Skin of body (tissue), 2 donors: Measurements from ENCODE around the gene RECQL5. TPM values are rescaled to one million over a fixed set of nuclear protein-coding genes. Genes with fewer than 3 reads are reported as not detected.

Source experiments
- DNase-seq: peaks from one replicate; lab custom pipeline; 2025; lab: John Stamatoyannopoulos, UW
- total RNA-seq: library from RNA; depleted of rRNA; stranded (reverse); fragments of >200 nt; gene quantifications from one replicate; pipeline ENCODE4 v1.2.3, GENCODE V29; 2014

Gene RECQL5
- total RNA-seq, 1 donor from 2014 or later, result 22.3 TPM

DNA sequence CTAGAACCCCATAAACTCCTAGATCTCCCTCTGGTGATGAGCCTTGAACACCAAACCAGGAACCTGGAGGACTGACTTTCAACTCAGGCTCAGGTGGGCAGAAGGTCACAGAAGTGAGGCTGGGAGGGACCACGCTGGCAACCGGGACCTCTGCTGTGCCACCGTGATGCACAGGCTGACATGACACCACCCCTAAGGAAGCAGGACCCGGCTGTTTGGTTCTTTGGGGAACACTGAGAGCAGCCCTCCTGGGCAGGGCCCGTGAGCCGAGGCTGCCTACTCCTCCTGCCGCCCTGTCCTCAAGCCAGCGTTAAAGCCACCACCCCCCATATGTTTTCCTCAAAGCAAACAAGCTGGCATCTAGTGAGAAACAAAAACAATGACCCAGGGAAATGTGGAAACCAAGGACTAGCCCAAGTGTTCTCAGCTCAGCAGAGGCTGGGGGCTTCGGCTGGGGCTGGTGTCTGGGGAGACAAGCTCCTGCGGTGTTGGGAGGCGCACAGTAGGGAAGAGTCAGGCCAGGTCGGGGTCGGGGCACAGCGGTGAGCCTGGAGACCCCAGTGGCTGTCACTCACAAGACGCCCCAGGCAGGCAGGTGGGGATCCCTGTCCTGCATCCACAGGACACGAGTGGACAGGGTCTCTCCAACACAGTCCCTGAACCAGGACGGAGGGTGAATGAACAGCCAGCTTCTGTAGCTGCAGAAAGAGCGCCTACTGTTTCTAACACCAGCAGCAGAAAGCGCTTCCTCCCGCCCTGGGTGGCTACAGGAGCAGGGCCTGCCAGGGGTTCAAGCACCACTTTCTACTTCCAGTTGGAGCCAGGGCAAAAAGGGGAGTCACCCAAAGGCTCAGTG, 32.0 kb downstream of the RECQL5 start:
- DNase-seq, result no peak

DNA sequence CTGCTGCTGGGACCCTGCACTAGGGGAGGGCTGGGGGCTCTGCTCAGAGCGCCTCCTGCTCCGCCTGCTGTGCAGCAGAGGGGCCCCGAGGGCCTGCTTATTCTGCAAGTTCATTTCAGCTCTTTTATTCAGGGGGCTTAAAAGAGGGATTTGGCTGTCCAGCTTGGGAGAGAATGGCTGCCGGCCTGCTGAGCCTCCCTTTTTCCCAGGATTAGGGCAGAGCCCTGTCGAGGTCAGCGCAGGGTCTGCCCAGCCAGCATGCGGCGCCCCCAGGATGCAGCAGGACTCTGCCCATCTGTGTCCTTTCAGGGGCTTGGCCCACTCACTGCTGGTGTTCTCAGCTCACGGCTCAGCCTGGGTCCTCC, 32.6 kb downstream of the RECQL5 start:
- no peak for DNase-seq

DNA sequence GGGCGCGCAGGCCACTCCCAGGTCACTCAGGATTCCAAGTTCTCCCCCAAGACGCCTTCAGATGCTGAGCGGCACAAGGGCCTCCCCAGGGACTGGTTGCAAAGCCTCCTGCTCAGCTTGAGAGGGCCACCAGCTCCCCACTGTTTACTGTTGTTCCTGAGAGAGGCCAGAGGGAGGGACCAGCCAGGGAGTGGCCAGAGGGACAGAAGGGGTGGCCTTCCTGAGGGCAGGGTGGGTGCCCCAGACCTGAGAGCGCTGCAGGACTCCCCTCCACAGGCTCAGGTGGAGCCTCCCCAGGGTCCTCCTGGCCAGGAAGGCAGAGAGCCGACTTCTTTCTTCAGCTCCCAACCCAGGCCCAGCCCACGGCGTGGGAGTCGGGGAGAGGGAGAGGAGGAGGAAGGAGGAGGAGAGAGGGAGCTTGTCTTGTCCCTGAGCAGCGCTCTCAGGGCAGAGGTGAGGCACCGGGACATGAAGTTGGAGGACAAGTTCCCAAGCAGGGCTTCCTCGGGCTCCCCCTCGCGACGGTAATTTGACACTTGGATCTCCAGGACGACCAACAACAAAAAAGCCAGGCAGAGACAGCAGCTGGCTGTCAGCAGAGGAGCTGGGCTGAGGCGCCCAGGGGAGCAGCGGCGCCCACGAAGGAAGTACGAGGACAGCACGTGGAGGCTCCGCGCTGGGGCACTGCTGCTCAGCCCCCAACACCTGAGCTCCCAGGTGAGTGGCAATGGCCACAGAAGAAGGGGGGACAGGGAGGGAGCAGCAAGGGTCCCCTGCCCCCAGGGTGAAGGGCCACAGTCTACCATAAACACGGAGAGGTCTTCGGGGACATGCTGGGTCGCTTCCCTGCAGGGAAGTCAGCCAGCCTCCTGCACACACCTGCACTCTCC, 33.2 kb downstream of the RECQL5 start:
- DNase-seq, result peak; percentile 91

DNA sequence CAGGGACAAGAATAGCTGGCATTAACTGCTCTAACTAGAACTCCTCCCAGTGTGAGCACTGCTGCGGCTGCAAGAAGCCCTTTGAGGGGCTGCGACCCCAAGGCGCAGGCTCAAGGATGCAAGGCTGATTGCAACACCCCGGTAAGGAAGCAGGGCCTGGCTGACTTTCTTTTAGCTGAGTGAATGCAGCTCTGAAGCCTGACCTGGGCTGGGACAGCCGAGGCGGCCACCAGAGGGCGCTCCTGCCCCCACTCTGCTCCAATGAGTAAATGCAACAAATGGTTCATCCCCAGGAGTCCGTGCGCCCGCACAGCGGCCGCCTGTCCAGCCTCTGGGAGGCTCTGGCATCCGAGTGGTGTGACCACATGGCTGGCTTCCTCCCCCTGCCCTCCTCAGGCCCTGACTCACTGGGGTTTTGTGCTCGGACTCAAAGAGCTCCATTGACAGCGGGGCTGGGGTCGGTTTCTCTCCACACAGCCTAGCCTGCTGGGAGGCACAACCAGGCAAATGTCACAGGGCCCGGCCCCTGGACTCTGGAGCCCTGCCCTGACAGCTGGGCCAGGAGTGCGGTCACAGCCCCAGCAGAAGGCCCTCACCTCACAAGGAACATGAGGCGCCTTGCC, 34.0 kb downstream of the RECQL5 start, which contains the start of gene SMIM5:
TSS of gene SMIM5 (plus strand) at position 572 of the 623 bp plus-strand sequence. CDS start 6,768 bp downstream, outside the sequence.
- peak; percentile 57 for DNase-seq

- DNase-seq, result no peak
Measured at GRCh38 chr17:75632428-75632827, 34.5 kb downstream of the RECQL5 start.

- no peak for DNase-seq
Measured at GRCh38 chr17:75631353-75631752, 35.6 kb downstream of the RECQL5 start.

- no peak for DNase-seq
Measured at GRCh38 chr17:75630071-75630917, 36.7 kb downstream of the RECQL5 start.

DNA sequence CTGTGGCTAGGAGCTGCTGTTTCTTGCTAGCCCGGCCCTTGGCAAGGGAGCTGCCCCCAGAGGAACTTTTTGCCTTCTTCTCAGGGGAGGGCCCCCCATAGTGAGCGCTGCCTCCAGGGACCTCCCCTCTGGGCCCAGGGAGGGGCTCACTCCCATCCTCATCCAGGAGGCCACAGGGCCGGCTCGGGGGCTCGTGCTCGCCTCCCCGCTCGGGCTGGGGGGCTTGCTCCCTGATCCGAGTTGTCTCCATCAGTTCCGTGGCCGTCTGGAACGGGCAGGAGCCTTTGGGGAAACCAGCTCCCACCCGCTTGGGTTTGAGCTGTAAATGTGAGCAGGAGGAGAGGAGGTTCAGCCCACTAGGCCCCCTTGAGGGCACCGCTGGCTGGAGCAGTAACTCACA, 37.8 kb downstream of the RECQL5 start:
- DNase-seq, result no peak

DNA sequence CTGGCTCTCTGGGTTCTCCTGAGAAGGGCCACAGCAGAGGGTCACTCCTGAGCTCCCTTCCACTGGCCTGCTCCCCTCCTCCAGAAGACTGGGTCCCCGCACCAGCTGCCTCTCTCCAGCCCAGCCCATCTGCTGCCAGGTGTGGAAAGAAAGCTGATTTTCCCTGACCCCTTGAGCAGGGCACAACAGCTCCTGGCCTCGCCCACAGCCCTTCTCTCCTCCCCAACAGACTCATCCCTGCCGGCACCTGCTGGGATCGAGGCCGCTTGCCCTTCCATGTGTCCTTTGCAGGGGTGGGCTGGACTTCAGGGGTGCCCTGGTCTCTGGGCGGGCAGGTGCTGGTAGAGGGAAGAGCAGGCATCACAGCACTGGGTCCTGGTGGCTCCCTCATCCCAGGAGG, 38.5 kb downstream of the RECQL5 start:
- DNase-seq, result no peak

DNA sequence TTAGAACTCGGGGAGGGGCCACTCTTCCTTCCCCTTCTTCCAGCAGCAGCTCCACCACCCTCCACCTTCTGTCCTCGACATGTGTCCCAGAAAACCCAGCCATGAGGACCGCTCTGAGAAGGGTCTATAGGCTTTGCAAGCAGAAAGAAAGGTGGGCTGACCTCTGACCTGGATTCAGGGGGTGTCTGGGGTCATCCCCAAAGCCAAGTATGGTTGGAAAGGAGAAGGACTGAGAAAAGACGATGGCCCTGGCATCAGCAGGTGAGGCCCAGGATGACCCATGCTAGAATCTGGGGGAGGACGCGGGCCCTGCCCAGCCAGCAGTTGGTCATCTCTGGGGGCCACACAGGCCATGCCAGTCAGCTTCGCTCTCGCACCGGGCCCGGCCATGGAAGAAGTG, 39.9 kb downstream of the RECQL5 start:
- no peak for DNase-seq

GRCh38 chr17:75626496-75627038, 40.4 kb downstream of the RECQL5 start:
- DNase-seq, result no peak

GRCh38 chr17:75625813-75626486, 41.0 kb downstream of the RECQL5 start:
- DNase-seq, result no peak

DNA sequence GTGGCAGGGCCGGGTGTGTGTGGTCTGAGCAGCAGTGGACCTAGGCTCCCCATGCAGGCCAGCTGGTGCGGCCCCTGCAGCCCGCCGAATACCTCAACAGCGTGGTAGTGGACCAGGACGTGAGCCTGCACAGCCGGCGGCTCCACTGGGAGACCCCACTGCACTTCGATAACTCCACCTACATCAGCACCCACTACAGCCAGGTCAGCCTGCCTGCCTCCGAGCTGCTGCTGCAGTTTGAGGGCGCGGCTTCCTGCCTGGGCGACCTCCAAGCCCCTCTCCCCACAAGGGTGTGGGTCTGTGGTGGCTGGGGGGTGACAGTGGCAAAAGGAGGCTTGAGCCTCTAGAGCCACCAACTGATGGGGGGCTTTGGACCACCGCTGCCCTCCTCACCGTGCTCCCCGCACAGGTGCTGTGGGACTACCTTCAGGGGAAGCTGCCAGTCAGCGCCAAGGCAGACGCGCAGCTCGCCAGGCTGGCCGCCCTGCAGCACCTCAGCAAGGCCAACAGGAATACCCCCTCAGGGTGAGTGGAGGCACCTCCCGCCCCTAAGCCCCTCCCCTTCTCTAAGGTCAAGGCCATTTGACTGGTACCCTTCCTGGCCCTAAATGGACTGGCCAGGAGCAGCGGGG, 42.1 kb downstream of the RECQL5 start:
- DNase-seq, result no peak

GRCh38 chr17:75624021-75624420, 42.9 kb downstream of the RECQL5 start:
- no peak for DNase-seq

DNA sequence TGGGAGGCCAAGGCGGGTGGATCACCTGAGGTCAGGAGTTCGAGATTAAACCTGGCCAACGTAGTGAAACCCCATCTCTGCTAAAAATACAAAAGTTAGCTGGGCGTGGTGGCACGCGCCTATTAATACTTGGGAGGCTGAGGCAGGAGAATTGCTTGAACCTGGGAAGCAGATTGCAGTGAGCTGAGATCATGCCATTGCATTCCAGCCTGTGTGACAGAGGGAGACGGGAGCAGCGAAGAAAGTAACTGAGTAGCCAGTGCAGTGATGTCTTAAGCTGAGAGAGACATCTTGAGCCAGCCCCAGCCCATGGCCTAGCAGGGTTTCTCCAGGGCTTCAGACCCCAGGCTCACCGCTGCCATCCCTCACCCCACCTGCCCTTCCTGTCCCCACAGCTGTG, 43.6 kb downstream of the RECQL5 start:
- no peak for DNase-seq

GRCh38 chr17:75622771-75623273, 44.1 kb downstream of the RECQL5 start:
- no peak for DNase-seq

- DNase-seq, result no peak
Measured at GRCh38 chr17:75622076-75622475, 44.9 kb downstream of the RECQL5 start.

GRCh38 chr17:75621489-75621888, 45.5 kb downstream of the RECQL5 start:
- no peak for DNase-seq
